Gastroesophageal sphincter (tissue), 3 donors: ENCODE measurements around the gene TMCO5A.

Experiments used
- EP300 ChIP-seq: sonication (generic); formaldehyde crosslinking; IDR thresholded peaks from one replicate; pipeline ENCODE4 v1.6.1; 2017; ENCODE audit warnings: antibody characterized with exemption, mild to moderate bottlenecking
- POLR2A ChIP-seq, 2 donors: fragments of 450-650 bp; IDR thresholded peaks; one replicate each; pipeline ENCODE4 v1.6.1; 2017; ENCODE audit warnings: antibody characterized with exemption in 2 of 2, mild to moderate bottlenecking in 2 of 2, moderate library complexity in 1 of 2
- TF ChIP-seq, protein P1 (sequence below), 4 experiments: fragments of 200-600 bp in 2 of 4; fragments of 450-650 bp in 2 of 4; sonication (generic) in 1 of 4; IDR thresholded peaks; one replicate each; pipeline ENCODE4 v1.5.1; 2017 to 2019; ENCODE audit warnings: antibody characterized with exemption in 4 of 4, mild to moderate bottlenecking in 2 of 4, moderate library complexity in 2 of 4

DNA sequence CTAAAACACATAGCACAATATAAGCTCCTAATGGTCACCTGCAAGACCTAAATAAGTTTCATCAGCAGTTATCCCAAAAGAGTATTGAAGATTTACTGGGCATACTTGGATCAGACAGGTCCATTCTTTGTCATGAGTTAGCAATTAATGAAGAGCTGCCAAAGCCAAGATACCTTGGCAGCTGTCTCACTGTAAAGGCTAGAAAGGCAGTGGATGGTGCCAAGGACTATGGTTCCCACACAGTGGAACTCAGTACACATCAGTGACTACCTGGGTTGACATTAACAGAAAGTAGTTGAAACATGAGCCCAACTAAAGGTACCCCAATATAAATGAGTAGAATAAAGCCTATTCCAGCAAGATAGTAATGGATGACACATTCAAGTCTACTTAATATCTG is 41.1 kb upstream of the TMCO5A start:
- TF ChIP-seq EP300 (no peak), POLR2A (IDR thresholded peaks at IDR 0.05) (no peak)
- TF ChIP-seq, protein P1, sequence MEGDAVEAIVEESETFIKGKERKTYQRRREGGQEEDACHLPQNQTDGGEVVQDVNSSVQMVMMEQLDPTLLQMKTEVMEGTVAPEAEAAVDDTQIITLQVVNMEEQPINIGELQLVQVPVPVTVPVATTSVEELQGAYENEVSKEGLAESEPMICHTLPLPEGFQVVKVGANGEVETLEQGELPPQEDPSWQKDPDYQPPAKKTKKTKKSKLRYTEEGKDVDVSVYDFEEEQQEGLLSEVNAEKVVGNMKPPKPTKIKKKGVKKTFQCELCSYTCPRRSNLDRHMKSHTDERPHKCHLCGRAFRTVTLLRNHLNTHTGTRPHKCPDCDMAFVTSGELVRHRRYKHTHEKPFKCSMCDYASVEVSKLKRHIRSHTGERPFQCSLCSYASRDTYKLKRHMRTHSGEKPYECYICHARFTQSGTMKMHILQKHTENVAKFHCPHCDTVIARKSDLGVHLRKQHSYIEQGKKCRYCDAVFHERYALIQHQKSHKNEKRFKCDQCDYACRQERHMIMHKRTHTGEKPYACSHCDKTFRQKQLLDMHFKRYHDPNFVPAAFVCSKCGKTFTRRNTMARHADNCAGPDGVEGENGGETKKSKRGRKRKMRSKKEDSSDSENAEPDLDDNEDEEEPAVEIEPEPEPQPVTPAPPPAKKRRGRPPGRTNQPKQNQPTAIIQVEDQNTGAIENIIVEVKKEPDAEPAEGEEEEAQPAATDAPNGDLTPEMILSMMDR (IDR thresholded peaks at IDR 0.05): no peak
